NCI-H1417 treated with DMSO at 0.1 percent for 48 hours (cell line): ENCODE data around the gene MISP3.

Source experiments
- DNase-seq: peaks from one replicate; lab custom pipeline; 2025; lab: John Stamatoyannopoulos, UW

MISP3 gene

GRCh38 chr19:14053500-14053899 is 19.1 kb upstream of the MISP3 start:
- DNase-seq: no peak

DNA sequence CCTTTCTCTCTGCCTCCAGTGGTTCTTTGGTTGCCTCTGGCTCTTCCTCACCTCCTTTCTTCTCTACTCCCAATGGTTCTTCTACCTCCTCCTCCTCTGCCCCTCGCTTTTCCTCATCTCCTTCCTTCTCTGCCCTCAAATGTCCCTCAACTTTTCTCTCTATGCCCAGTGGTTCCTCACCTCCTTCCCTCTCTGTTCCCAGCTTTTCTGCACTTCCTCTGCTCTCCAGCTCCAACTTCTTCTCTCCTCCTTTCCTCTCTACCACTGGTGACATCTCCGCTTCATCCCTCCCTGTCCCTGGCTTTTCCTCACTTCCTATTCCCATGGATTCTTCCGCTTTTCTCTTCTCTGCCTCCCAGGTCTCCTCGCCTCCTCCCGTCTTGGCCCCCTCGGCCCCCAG is 18.5 kb upstream of the MISP3 start:
- DNase-seq: no peak

DNA sequence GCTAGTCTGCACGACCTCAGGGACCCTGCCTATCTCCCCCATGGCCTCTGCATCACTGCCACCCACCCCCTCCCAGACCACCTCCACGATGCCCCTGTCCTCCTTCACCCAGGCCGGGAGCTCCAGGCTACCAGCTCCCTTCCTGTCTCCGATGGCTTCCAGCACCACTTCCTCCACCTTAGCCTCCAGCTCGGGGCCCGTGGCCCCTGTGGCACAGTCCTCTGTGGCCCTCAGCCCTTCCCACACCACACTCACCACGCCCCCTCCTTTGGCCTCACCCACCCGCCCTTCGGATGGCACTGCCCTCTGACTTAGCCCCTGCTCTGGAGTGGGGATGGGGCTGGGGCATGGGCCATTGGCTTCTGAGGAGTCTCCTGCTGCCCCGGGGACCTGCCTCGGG is 17.9 kb upstream of the MISP3 start:
- DNase-seq: no peak

DNA sequence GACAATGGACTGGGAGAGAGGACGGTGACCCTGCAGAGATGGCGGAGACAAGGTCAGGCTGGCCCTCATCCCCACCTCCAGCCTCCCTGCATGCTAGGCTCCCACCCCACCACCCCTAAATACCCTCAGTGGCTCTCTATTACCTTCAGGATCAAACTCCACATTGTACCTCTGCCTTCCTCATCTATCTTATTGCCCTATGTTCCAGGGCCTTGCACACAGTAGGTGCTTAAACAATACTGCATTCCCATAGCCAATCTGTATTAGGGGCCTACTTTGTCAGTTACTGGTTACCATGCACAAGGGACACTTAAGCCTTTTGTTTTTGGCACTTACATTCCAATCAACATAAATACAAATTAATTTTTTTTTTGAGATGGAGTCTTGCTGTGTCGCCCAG is 17.2 kb upstream of the MISP3 start:
- no peak for DNase-seq

- no peak for DNase-seq
Measured at GRCh38 chr19:14056069-14056666, 16.4 kb upstream of the MISP3 start.

GRCh38 chr19:14056741-14057356 is 15.7 kb upstream of the MISP3 start:
- no peak for DNase-seq

DNA sequence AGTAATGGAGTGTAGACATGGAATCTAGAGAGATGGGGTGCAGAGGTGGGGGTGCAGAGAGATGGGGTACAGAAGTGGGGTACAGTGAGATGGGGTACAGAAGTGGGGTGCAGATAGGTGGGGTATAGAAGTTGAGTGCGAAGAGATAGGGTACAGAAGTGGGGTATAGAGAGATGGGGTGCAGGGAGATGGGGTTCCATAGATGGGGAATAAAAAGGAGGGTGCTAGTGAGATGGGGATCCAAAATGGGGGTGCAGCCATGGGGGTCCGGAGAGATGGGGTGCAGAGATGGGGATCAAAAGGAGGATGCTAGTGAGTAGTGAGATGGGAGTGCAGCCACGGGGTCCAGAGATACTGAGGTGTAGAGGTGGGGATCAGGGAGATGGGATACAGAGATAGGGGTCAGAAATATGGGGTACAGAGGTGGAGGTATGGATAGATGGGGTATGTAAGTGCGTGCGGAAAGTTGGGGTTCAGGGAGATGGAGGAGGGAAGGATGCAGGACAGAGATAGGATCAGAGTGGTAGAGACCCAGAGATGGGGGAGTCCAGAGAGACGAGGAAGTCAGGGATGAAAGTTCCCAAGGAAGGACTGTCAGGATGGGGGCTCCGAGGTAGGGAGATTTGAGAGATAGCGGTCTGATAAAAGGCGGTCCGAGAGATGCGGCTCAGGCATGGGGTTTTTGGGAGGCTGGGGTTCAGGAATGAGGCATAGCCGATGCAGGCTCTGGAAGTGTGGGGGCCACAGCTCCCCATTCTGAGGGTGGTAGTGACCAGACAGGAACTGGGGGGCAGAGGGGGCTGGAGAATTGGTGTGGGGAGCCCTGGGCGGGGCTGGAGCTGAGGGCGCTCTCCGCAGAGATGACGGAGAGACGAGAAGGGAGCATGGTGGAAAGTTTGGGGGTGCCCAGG is 14.1 kb upstream of the MISP3 start:
- DNase-seq: no peak

DNA sequence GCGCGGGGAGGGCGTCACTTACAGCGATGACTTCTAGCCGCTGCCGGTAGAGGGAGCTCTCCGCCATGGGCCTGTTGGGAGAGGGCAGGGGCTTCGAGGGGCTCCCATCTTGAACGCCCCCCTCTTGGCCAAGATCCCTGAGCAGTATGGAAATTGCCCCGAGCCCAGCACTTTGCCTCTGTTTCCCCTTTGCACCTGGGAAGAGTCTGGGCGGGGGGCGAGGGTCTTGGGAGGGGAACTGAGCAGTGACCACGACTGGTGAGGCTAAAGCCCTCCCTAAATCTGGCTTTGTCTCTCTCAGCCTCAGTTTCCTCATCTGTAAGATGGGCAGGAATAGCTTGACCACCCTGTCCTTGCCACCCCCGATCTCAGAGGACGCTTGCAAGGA is 13.5 kb upstream of the MISP3 start:
- DNase-seq: no peak

DNA sequence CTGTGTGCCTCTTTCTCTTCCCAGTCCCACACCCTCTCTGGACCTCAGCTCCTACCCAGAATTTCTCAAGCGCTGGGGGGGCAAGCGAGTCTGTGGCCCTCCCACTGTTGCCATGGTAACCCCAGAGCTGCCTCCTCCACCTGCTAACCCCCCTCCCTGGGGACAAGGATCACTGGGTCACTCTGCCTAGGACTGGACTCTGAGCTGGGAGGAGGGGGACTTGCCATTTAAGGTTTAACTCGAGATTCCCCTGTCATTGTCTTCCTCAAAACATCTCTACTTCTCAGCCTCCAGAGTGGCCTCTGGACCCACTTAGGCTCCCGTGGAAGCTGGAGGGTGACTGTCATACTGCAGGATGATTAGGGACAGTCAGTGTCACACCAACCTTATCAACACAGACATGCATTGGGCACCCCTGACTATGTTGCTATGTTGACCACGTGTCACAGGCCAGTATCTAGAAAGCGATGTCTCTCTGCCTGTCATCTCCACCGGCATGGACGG is 12.9 kb upstream of the MISP3 start:
- no peak for DNase-seq

- DNase-seq: no peak
Measured at GRCh38 chr19:14061081-14061749, 11.4 kb upstream of the MISP3 start.

GRCh38 chr19:14061751-14062557 is 10.6 kb upstream of the MISP3 start, which contains the start of gene PALM3:
PALM3 (minus strand) TSS chr19:14062076; CDS start chr19:14061980, 96 bp downstream.
- DNase-seq: no peak

- DNase-seq: no peak
Measured at GRCh38 chr19:14062558-14062855, 10.1 kb upstream of the MISP3 start.

GRCh38 chr19:14063105-14063504 is 9.5 kb upstream of the MISP3 start:
- DNase-seq: no peak

GRCh38 chr19:14066134-14066533 is 6.5 kb upstream of the MISP3 start:
- no peak for DNase-seq

DNA sequence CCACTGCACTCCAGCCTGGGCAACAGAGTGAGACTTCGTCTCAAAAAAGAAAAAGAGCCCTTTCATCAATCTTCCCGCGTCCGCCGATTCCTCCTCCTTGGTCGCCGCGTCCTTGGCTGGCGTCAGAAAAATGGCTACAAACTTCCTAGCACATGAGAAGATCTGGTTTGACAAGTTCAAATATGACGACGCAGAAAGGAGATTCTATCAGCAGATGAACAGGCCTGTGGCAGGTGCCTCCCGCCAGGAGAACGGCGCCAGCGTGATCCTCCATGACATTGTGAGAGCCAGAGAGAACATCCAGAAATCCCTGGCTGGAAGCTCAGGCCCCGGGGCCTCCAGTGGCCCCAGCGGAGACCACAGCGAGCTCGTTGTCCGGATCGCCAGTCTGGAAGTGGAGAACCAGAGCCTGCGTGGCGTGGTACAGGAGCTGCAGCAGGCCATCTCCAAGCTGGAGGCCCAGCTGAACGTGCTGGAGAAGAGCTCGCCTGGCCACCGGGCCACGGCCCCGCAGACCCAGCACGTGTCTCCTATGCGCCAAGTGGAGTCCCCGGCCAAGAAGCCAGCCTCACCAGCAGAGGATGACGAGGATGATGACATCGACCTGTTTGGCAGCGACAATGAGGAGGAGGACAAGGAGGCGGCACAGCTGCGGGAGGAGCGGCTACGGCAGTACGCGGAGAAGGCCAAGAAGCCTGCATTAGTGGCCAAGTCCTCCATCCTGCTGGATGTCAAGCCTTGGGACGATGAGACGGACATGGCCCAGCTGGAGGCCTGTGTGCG is 2.1 kb upstream of the MISP3 start:
- no peak for DNase-seq

GRCh38 chr19:14073261-14073924 is 807 bp downstream of the MISP3 start:
- no peak for DNase-seq

DNA sequence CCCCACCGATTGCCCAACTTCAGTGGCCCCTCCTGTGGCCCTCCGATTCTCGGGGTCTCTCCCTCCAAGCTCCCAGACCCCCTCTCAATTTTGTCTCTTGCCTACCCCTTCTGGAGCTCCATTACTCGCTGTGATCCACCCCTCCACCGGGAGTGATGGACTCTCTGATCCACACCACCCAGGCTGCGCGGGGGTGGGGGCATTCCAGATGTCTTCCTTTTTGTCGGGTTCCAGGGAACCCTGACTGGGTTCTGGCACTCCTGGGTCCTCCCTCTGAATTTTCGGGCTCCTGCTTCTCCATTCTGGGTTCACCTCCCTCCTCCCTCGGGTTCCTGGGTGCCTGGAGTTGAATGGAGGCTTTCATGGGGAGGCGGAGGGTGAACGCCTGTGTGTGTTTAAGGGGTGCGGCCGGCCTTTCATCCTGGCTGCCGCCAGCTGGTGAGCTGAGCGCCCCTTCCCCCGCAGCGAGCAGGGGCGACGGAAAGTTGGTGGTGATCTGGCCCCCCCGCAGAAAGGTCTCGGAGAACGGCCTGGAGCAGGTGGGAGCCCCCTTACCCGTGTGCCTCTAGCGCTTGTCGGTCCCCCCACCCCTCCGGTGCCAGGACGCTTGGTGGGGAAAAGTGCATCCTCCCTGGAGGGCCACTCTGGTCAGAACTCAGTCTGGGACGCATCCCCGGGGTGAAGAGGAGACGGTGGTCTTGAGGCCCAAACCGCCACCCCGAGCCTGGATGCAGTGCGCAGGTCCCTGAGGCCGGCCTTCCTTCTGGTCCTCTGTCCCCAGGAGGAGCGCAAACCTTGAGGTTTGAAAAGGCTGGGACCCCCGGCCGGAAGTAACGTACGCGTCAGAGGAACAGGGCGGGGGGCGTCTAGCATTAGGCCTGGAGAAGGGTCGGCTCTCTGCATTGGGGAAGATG is 1.6 kb downstream of the MISP3 start:
- no peak for DNase-seq

- DNase-seq: no peak
Measured at GRCh38 chr19:14078411-14078810, 5.8 kb downstream of the MISP3 start.
